Measurements from ENCODE around the gene SUFU.

- no peak for TF ChIP-seq SP1 (IDR thresholded peaks at IDR 0.05)
- no peak for TF ChIP-seq SUZ12 (IDR thresholded peaks at IDR 0.05)
- no peak for TF ChIP-seq L3MBTL2 (conservative IDR thresholded peaks at IDR 0.05)
- no peak for TF ChIP-seq NFRKB (IDR thresholded peaks at IDR 0.05)
Measured at GRCh38 chr10:102479651-102480050, 24.1 kb upstream of the SUFU start.
